GM21786 (cell line): Measurements from ENCODE around the gene FOXL3.

ENCODE experiments used
- ATAC-seq: cut with Tn5 transposase; IDR thresholded peaks from one replicate; pipeline ENCODE4 v1.9.1; 2021; ENCODE audit not compliant: unreplicated experiment

The FOXL3 gene

GRCh38 chr7:318878-319661 is 29.1 kb downstream of the FOXL3 start:
- ATAC-seq, result no peak

- no peak for ATAC-seq
Observed at GRCh38 chr7:320297-320696, 30.3 kb downstream of the FOXL3 start.

GRCh38 chr7:322111-322671 is 32.2 kb downstream of the FOXL3 start:
- ATAC-seq, result no peak

GRCh38 chr7:322708-323111 is 32.7 kb downstream of the FOXL3 start:
- ATAC-seq, result no peak

GRCh38 chr7:323410-323809 is 33.4 kb downstream of the FOXL3 start:
- ATAC-seq, result no peak

- no peak for ATAC-seq
Observed at GRCh38 chr7:324011-324410, 34.0 kb downstream of the FOXL3 start.

GRCh38 chr7:325051-325798 is 35.3 kb downstream of the FOXL3 start:
- no peak for ATAC-seq

GRCh38 chr7:325811-326210 is 35.8 kb downstream of the FOXL3 start:
- ATAC-seq, result no peak

GRCh38 chr7:326273-326672 is 36.3 kb downstream of the FOXL3 start:
- ATAC-seq, result no peak

GRCh38 chr7:326809-327232 is 36.9 kb downstream of the FOXL3 start:
- ATAC-seq, result no peak

- no peak for ATAC-seq
Observed at GRCh38 chr7:327233-327931, 37.4 kb downstream of the FOXL3 start.

GRCh38 chr7:327991-328702 is 38.2 kb downstream of the FOXL3 start:
- no peak for ATAC-seq

- ATAC-seq, result no peak
Observed at GRCh38 chr7:329691-330281, 39.8 kb downstream of the FOXL3 start.

- no peak for ATAC-seq
Observed at GRCh38 chr7:330511-331230, 40.7 kb downstream of the FOXL3 start.

- no peak for ATAC-seq
Observed at GRCh38 chr7:332020-332517, 42.1 kb downstream of the FOXL3 start.

- no peak for ATAC-seq
Observed at GRCh38 chr7:332646-333392, 42.8 kb downstream of the FOXL3 start.

- no peak for ATAC-seq
Observed at GRCh38 chr7:333393-333764, 43.4 kb downstream of the FOXL3 start.

GRCh38 chr7:334618-335357 is 44.8 kb downstream of the FOXL3 start:
- ATAC-seq, result no peak
